Chondrocyte (in vitro differentiated cells): ENCODE data around the gene NSRP1. TPM values are rescaled to one million over a fixed set of nuclear protein-coding genes. Genes with fewer than 3 reads are reported as not detected.

Experiments
- DNase-seq: peaks from one replicate; pipeline ENCODE4 v3.0.0; 2021; ENCODE audit warnings: mixed read lengths, low spot score
- H3K27ac Mint-ChIP-seq: one replicate; pipeline ENCODE4 v1.8.0; 2021; ENCODE audit warnings: mild to moderate bottlenecking, moderate library complexity, mixed read lengths; ENCODE audit not compliant: unreplicated experiment
- H3K27me3 Mint-ChIP-seq: 2 replicates; pipeline ENCODE4 v1.8.0; 2021; ENCODE audit warnings: low read depth, mixed read lengths
- H3K36me3 Mint-ChIP-seq: 2 replicates; pipeline ENCODE4 v1.8.0; 2021; ENCODE audit warnings: low read depth, mixed read lengths
- H3K4me1 Mint-ChIP-seq: 2 replicates; pipeline ENCODE4 v1.8.0; 2021; ENCODE audit warnings: low read depth, mild to moderate bottlenecking, mixed read lengths
- H3K4me3 Mint-ChIP-seq: one replicate; pipeline ENCODE4 v1.8.0; 2021; ENCODE audit warnings: mild to moderate bottlenecking, moderate library complexity, mixed read lengths; ENCODE audit not compliant: unreplicated experiment
- H3K9me3 Mint-ChIP-seq: 2 replicates; pipeline ENCODE4 v1.8.0; 2021; ENCODE audit warnings: low read depth, mixed read lengths
- total RNA-seq: library from RNA; stranded (reverse); gene quantifications from 3 replicates; pipeline ENCODE4 v1.2.1, GENCODE V29; 2021
- TF ChIP-seq, protein P1 (sequence below): fragments of 200-600 bp; sonication (generic); IDR thresholded peaks from 2 replicates; pipeline ENCODE4 v1.5.0; 2021; ENCODE audit warnings: antibody characterized with exemption, mild to moderate bottlenecking, moderate library complexity

Gene NSRP1
- total RNA-seq, 1 donor from 2014 or later = 19.2 TPM

DNA sequence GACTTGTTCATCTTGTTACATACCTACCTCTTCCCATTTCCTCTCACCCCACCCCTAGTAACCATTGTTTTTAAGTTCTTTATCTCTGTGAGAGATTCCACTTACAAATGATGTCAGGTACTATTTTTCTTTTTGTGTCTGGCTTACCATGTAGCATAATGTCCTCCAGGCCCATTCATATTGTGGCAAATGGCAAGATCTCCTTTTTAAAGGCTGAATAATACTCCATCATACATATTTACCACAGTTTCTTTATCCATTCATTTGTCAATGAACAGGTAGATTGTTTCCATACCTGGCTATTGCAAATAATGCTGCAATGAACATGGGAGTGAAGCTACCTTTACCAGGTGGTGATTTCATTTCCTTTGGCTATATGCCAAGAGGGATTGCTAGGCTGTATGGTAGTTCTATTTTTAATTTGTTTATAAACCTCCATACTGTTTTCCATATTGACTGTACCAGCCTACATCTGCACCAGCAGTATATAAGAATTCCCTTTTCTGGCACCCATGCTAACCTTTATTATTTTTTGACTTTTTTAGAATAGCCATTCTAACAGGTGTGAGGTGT is 53.9 kb downstream of the NSRP1 start:
- H3K27ac Mint-ChIP-seq = no peak overlapping the region
- no peaks in the 10 kb centered on the region for H3K9me3 Mint-ChIP-seq
- no peak for DNase-seq
- peaks cover 8% of the 10 kb centered on the region for H3K36me3 Mint-ChIP-seq
- TF ChIP-seq, protein P1, sequence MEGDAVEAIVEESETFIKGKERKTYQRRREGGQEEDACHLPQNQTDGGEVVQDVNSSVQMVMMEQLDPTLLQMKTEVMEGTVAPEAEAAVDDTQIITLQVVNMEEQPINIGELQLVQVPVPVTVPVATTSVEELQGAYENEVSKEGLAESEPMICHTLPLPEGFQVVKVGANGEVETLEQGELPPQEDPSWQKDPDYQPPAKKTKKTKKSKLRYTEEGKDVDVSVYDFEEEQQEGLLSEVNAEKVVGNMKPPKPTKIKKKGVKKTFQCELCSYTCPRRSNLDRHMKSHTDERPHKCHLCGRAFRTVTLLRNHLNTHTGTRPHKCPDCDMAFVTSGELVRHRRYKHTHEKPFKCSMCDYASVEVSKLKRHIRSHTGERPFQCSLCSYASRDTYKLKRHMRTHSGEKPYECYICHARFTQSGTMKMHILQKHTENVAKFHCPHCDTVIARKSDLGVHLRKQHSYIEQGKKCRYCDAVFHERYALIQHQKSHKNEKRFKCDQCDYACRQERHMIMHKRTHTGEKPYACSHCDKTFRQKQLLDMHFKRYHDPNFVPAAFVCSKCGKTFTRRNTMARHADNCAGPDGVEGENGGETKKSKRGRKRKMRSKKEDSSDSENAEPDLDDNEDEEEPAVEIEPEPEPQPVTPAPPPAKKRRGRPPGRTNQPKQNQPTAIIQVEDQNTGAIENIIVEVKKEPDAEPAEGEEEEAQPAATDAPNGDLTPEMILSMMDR = no peak
- peaks cover 9% of the 10 kb centered on the region for H3K4me1 Mint-ChIP-seq
- no peak overlapping the region for H3K4me3 Mint-ChIP-seq
- no peaks in the 10 kb centered on the region for H3K27me3 Mint-ChIP-seq

DNA sequence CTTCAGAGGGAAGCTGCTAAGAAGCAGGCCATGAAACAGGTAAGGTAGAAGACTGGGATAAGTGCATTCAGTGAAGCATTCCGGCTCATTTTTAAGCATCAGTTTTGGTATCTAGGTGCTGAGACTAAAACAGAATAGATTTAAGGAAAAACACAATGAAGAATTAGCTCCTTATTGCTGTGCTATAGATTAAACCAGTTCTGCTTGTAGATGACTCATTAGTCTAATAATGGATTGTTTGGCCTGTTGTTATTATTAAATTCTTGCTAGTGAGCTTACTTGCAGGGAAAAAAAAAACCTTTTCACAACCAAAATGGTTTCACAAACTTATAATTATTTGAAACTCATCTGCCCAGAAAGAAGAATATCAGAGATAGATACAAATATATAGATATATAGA is 55.9 kb downstream of the NSRP1 start:
- H3K4me1 Mint-ChIP-seq = no peaks in the 10 kb centered on the region
- TF ChIP-seq, protein P1 = no peak
- DNase-seq = no peak
- H3K36me3 Mint-ChIP-seq = peaks cover 13% of the 10 kb centered on the region
- no peaks in the 10 kb centered on the region for H3K9me3 Mint-ChIP-seq
- no peak overlapping the region for H3K27ac Mint-ChIP-seq
- no peaks in the 10 kb centered on the region for H3K27me3 Mint-ChIP-seq
- no peak overlapping the region for H3K4me3 Mint-ChIP-seq

DNA sequence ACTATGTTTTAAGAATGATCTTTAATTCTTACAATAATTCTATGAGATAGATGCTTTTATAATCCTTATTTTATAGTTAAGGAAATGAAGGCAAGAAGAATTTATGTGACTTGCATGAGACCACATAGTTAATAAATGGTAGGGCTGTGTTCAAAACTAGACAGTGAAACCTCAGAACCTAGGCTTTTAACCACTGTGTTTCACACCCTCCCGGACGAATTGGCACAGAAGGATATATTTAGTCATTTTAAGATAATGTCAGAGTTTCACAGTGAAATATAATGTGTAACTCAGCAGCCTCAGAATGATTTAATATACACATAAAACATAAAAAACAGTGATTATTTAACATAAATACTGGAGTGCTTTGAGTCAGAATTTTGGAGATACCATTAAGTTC is 57.0 kb downstream of the NSRP1 start:
- DNase-seq = no peak
- Mint-ChIP-seq H3K27me3 (no peaks in the 10 kb centered on the region), H3K4me1 (no peaks in the 10 kb centered on the region), H3K9me3 (no peaks in the 10 kb centered on the region), H3K4me3 (no peak overlapping the region), H3K36me3 (peaks cover 17% of the 10 kb centered on the region), H3K27ac (no peak overlapping the region)
- TF ChIP-seq, protein P1 = no peak

DNA sequence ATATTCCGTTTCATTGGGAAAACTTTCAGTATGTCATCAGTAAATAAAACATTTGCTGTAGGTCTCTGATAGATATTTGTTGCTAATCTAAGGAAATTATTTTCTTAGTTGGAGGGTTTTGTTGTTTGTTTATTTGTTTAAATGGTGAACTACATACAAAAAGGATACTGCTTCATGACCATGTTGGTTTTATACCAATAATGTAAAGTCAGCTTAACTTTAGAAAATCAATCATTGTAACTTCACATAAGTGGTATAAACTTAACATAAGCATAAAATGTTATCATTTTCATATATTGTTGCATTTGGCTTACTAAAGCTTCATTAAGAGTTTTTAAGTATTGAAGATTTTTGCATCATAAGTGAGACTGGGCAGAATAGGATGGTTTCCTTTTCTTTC is 57.9 kb downstream of the NSRP1 start:
- DNase-seq = no peak
- H3K4me3 Mint-ChIP-seq = no peak overlapping the region
- TF ChIP-seq, protein P1 = no peak
- no peak overlapping the region for H3K27ac Mint-ChIP-seq
- no peaks in the 10 kb centered on the region for H3K9me3 Mint-ChIP-seq
- H3K36me3 Mint-ChIP-seq = peaks cover 19% of the 10 kb centered on the region
- no peaks in the 10 kb centered on the region for H3K27me3 Mint-ChIP-seq
- no peaks in the 10 kb centered on the region for H3K4me1 Mint-ChIP-seq

DNA sequence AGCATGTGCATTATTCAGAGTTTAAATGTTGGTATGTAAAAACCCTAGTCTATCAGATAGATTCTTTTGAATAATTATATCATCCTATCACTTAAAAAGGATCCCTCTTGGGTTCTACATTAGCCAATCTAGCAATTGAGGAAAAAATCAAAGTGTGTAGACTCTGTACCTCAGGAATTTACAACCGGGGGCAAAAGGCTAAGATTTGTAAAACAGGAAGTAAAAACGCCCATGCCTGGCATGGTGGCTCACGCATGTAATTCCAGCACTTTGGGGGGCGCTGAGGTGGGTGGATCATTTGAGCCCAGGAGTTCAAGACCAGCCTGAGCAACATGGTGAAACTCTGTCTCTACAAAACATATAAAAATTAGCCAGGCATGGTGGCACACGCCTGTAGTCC is 60.2 kb downstream of the NSRP1 start:
- Mint-ChIP-seq H3K9me3 (no peaks in the 10 kb centered on the region), H3K27me3 (no peaks in the 10 kb centered on the region), H3K36me3 (peaks cover 24% of the 10 kb centered on the region), H3K4me1 (no peaks in the 10 kb centered on the region), H3K27ac (no peak overlapping the region), H3K4me3 (no peak overlapping the region)
- TF ChIP-seq, protein P1 = no peak
- no peak for DNase-seq
